Mesenchymal stem cell (in vitro differentiated cells and primary cell): Measurements from ENCODE around the gene CHPT1.

Source experiments
- DNase-seq: peaks from one replicate; pipeline ENCODE4 v3.0.0-alpha.2; 2013
- H2AFZ ChIP-seq: one replicate; pipeline ENCODE4 v1.6.1; 2013; ENCODE audit warnings: low read depth, mild to moderate bottlenecking, control low read depth, inconsistent platforms, low read length, moderate library complexity
- H2AK5ac ChIP-seq: 2 replicates; pipeline ENCODE4 v1.6.1; 2013; ENCODE audit warnings: low read length, moderate library complexity, mild to moderate bottlenecking, inconsistent platforms; ENCODE audit not compliant: severe bottlenecking
- H2BK120ac ChIP-seq: one replicate; pipeline ENCODE4 v1.6.1; 2013; ENCODE audit warnings: low read depth, mild to moderate bottlenecking, inconsistent platforms, low read length, moderate library complexity
- H2BK12ac ChIP-seq, 2 experiments: one replicate each; pipeline ENCODE4 v1.6.1; 2013; ENCODE audit warnings: inconsistent platforms in 2 of 2, low read length in 2 of 2, mild to moderate bottlenecking in 2 of 2, moderate library complexity in 2 of 2, control low read depth in 1 of 2
- H2BK15ac ChIP-seq: one replicate; pipeline ENCODE4 v1.6.1; 2013; ENCODE audit warnings: mild to moderate bottlenecking, low read depth, inconsistent platforms; ENCODE audit not compliant: poor library complexity, severe bottlenecking
- H2BK5ac ChIP-seq: 2 replicates; pipeline ENCODE4 v1.6.1; 2013; ENCODE audit warnings: low read depth, mild to moderate bottlenecking, low read length, control low read depth, inconsistent platforms; ENCODE audit not compliant: poor library complexity, severe bottlenecking
- H3K14ac ChIP-seq, 2 experiments: one replicate each; pipeline ENCODE4 v1.6.1; 2013; ENCODE audit warnings: inconsistent platforms in 2 of 2, low read length in 2 of 2, control low read depth in 1 of 2, mild to moderate bottlenecking in 1 of 2, moderate library complexity in 1 of 2
- H3K18ac ChIP-seq, 2 experiments: one replicate each; pipeline ENCODE4 v1.6.1; 2013; ENCODE audit warnings: inconsistent platforms in 2 of 2, low read length in 2 of 2, control low read depth in 1 of 2, low read depth in 1 of 2, mild to moderate bottlenecking in 1 of 2
- H3K23ac ChIP-seq, 2 experiments: one replicate each; pipeline ENCODE4 v1.6.1; 2013; ENCODE audit warnings: inconsistent platforms in 2 of 2, low read length in 2 of 2, mild to moderate bottlenecking in 2 of 2, moderate library complexity in 2 of 2, control low read depth in 1 of 2
- H3K27ac ChIP-seq: 2 replicates; pipeline ENCODE4 v1.5.1; 2013; ENCODE audit warnings: mild to moderate bottlenecking, moderate library complexity, low read length, control low read depth, inconsistent platforms; ENCODE audit not compliant: poor library complexity, severe bottlenecking
- H3K27me3 ChIP-seq, 2 experiments: 2 replicates each; pipeline versions ENCODE4 v1.6.1 to v1.7.0; 2013; ENCODE audit warnings: low read length in 2 of 2, mild to moderate bottlenecking in 2 of 2, moderate library complexity in 2 of 2, control low read depth in 1 of 2, inconsistent platforms in 1 of 2; ENCODE audit not compliant: control insufficient read depth in 1 of 2, insufficient read depth in 1 of 2
- H3K36me3 ChIP-seq, 2 experiments: 2 replicates each; pipeline versions ENCODE4 v1.6.1 to v1.7.0; 2013; ENCODE audit warnings: low read length in 2 of 2, control low read depth in 1 of 2, inconsistent platforms in 1 of 2, low read depth in 1 of 2, mild to moderate bottlenecking in 1 of 2; ENCODE audit not compliant: insufficient read depth in 2 of 2, control insufficient read depth in 1 of 2
- H3K4ac ChIP-seq, 2 experiments: one replicate each; pipeline ENCODE4 v1.6.1; 2013; ENCODE audit warnings: inconsistent platforms in 2 of 2, low read length in 2 of 2, mild to moderate bottlenecking in 2 of 2, moderate library complexity in 2 of 2, control low read depth in 1 of 2, low read depth in 1 of 2
- H3K4me1 ChIP-seq: 2 replicates; pipeline ENCODE4 v1.6.1; 2013; ENCODE audit warnings: low read depth, low read length, control low read depth; ENCODE audit not compliant: control insufficient read depth, insufficient read depth
- H3K4me2 ChIP-seq: 2 replicates; pipeline ENCODE4 v1.6.1; 2013; ENCODE audit warnings: low read length, mild to moderate bottlenecking, inconsistent platforms; ENCODE audit not compliant: poor library complexity, severe bottlenecking
- H3K4me3 ChIP-seq, 2 experiments: 2 replicates each; pipeline versions ENCODE4 v1.5.1 to v1.7.0; 2013; ENCODE audit warnings: low read length in 2 of 2, mild to moderate bottlenecking in 2 of 2, control low read depth in 1 of 2, low read depth in 1 of 2; ENCODE audit not compliant: insufficient read depth in 1 of 2
- H3K79me1 ChIP-seq: replicated peaks from 2 replicates; pipeline ENCODE4 v1.6.1; 2013; ENCODE audit warnings: mild to moderate bottlenecking, control low read depth, low read length, inconsistent platforms; ENCODE audit not compliant: poor library complexity, severe bottlenecking
- H3K9ac ChIP-seq: 2 replicates; pipeline ENCODE4 v1.7.0; 2013; ENCODE audit warnings: mild to moderate bottlenecking, low read length, moderate library complexity
- H3K9me3 ChIP-seq: 2 replicates; pipeline ENCODE4 v1.7.0; 2013; ENCODE audit warnings: mild to moderate bottlenecking, low read length; ENCODE audit not compliant: control insufficient read depth
- H4K8ac ChIP-seq: one replicate; pipeline ENCODE4 v1.6.1; 2013; ENCODE audit warnings: inconsistent platforms, mild to moderate bottlenecking, low read length, moderate library complexity
- H4K91ac ChIP-seq: one replicate; pipeline ENCODE4 v1.6.1; 2013; ENCODE audit warnings: mild to moderate bottlenecking, low read length, inconsistent platforms
- WGBS: methylation state at CpG from one replicate; pipeline ENCODE4 v1.1.7; 2013; ENCODE audit warnings: mixed read lengths; 5-methylcytosine and 5-hydroxymethylcytosine counted together

CHPT1 gene

DNA sequence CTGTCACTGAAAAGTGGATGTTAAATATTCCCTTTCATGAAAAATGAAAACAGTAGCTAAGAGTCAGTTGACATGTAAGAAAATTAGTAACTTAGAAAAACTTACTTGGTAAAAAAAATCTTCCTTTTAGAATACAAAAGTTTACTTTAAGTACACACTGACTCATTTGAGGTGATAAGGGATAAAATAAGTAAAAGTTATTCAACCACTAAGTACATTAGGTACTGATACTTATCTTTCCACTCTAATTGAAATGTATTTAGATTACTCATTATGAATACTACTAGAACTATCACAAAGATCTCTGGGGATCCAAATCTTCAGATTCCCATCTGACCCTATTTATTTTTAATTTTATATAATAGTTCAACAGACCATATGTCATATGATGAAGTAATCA lies 29.7 kb downstream of the CHPT1 start:
- H3K4me2 ChIP-seq, result no peak overlapping the region

DNA sequence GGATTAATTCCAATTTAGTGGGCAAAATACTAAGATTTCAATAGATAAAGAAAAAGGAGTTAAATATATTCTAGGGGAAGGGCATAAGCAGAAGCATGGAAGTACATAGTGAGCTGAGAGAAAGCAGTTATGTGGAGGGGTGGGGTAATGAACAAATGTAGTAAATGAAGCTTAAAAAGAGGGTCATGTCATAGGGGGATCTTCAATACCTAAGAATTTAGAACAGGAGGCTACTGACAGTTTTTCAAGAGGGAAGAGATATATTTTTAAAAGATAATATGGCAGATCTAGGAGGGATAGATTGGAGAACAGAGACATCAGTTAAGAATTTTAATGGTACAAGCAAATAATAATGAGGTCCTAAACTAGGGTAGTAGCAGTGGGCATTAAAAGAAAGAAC lies 32.4 kb downstream of the CHPT1 start:
- no peak overlapping the region for H3K27ac ChIP-seq
- H3K4me2 ChIP-seq, result no peak overlapping the region
- no peak overlapping the region for H3K4me3 ChIP-seq
- DNase-seq, result no peak
- H2BK15ac ChIP-seq, result no peak overlapping the region
- no peaks in the 10 kb centered on the region for H3K4me1 ChIP-seq
- no peak overlapping the region for H3K23ac ChIP-seq
- H3K4ac ChIP-seq, result no peak overlapping the region
- no peak overlapping the region for H3K18ac ChIP-seq
- H3K79me1 ChIP-seq, result no peaks in the 10 kb centered on the region
- no peak overlapping the region for H2BK12ac ChIP-seq
- no peak overlapping the region for H3K14ac ChIP-seq
- H3K9ac ChIP-seq, result no peak overlapping the region
- H2AK5ac ChIP-seq, result no peak overlapping the region
- no peak overlapping the region for H2BK120ac ChIP-seq
- H2AFZ ChIP-seq, result no peak overlapping the region
- H4K8ac ChIP-seq, result no peak overlapping the region
- H3K36me3 ChIP-seq, result peaks cover 0 to 64% of the 10 kb centered on the region in 2 experiments
- no peaks in the 10 kb centered on the region for H3K9me3 ChIP-seq
- no peaks in the 10 kb centered on the region for H3K27me3 ChIP-seq
- H4K91ac ChIP-seq, result no peak overlapping the region
- H2BK5ac ChIP-seq, result no peak overlapping the region

More for the DNA sequence above, 29.7 kb downstream of the CHPT1 start:
- H3K9ac ChIP-seq, result no peak overlapping the region
- H3K4me3 ChIP-seq, result no peak overlapping the region
- H3K18ac ChIP-seq, result no peak overlapping the region
- no peak overlapping the region for H3K27ac ChIP-seq
- H3K27me3 ChIP-seq, result no peaks in the 10 kb centered on the region
- no peaks in the 10 kb centered on the region for H3K4me1 ChIP-seq
- H3K23ac ChIP-seq, result no peak overlapping the region
- no peak overlapping the region for H3K14ac ChIP-seq
- no peak overlapping the region for H2BK15ac ChIP-seq
- no peak overlapping the region for H2BK12ac ChIP-seq
- H2AFZ ChIP-seq, result no peak overlapping the region
- no peak overlapping the region for H2BK5ac ChIP-seq
- no peak overlapping the region for H2AK5ac ChIP-seq
- H3K36me3 ChIP-seq, result peaks cover 0 to 65% of the 10 kb centered on the region in 2 experiments
- no peak for DNase-seq
- no peak overlapping the region for H2BK120ac ChIP-seq
- H3K9me3 ChIP-seq, result no peaks in the 10 kb centered on the region
- peaks cover 1% of the 10 kb centered on the region for H3K79me1 ChIP-seq
- no peak overlapping the region for H4K8ac ChIP-seq
- no peak overlapping the region for H3K4ac ChIP-seq
- no peak overlapping the region for H4K91ac ChIP-seq

DNA sequence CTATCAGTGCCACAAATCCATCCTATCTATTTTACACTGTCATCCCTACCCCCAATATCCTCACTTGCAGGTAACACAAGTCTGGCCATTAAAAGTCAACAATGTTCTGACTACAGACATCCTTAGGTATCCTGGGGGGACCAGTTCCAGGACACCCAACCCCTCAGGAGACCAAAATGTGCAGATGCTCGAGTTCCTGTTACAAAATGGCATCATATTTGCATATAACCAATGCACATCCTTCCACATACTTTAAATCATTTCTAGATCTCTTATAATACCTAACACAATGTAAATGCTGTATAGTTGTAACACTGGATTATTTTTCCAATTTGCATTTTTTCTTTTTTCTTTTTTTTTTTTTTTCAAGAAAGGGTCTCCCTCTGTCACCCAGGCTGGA lies 34.9 kb downstream of the CHPT1 start:
- DNase-seq, result no peak
- Histone ChIP-seq H3K27ac (no peak overlapping the region), H4K91ac (no peak overlapping the region), H4K8ac (no peak overlapping the region), H3K9ac (no peak overlapping the region), H3K23ac (no peak overlapping the region), H2BK12ac (no peak overlapping the region), H3K36me3 (peaks cover 0 to 47% of the 10 kb centered on the region in 2 experiments), H3K4me2 (no peak overlapping the region), H2BK15ac (no peak overlapping the region), H3K14ac (no peak overlapping the region), H3K18ac (no peak overlapping the region), H3K4me3 (no peak overlapping the region), H2AFZ (no peak overlapping the region), H2BK120ac (no peak overlapping the region), H3K79me1 (no peaks in the 10 kb centered on the region), H3K9me3 (no peaks in the 10 kb centered on the region), H2BK5ac (no peak overlapping the region), H3K4ac (no peak overlapping the region), H3K4me1 (no peaks in the 10 kb centered on the region), H3K27me3 (no peaks in the 10 kb centered on the region), H2AK5ac (no peak overlapping the region)
- WGBS, result 88% methylated on average over 1 of the region's 1 CpG

DNA sequence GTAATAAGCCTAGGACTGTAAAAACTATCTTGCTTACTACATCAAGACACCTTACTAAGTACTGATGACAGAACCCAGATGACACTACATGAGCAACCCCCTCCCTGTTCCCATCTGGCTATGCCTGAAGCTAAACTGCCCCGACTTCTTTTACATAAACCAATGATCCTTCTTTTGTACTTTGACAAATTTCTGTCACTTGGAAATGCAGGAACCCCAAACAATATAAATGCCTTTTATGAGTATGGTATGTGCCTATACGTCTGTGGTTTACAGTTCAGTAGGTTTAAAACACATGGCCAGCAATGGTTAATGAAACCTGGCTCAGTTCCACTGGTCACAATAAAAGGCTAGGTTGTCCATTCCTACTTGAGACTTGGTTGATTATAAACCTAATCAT lies 35.7 kb downstream of the CHPT1 start:
- no peak overlapping the region for H3K18ac ChIP-seq
- no peak overlapping the region for H3K23ac ChIP-seq
- H3K14ac ChIP-seq, result no peak overlapping the region
- H3K36me3 ChIP-seq, result peaks cover 0 to 52% of the 10 kb centered on the region in 2 experiments
- no peaks in the 10 kb centered on the region for H3K27me3 ChIP-seq
- H3K9ac ChIP-seq, result no peak overlapping the region
- no peak overlapping the region for H2BK12ac ChIP-seq
- WGBS, result 87% methylated on average over 2 of the region's 2 CpGs
- no peak overlapping the region for H3K4ac ChIP-seq
- no peak overlapping the region for H2BK15ac ChIP-seq
- H2AK5ac ChIP-seq, result no peak overlapping the region
- no peaks in the 10 kb centered on the region for H3K9me3 ChIP-seq
- no peak overlapping the region for H2BK5ac ChIP-seq
- DNase-seq, result no peak
- H3K4me1 ChIP-seq, result no peaks in the 10 kb centered on the region
- no peak overlapping the region for H4K8ac ChIP-seq
- no peak overlapping the region for H3K4me3 ChIP-seq
- no peak overlapping the region for H2BK120ac ChIP-seq
- H3K27ac ChIP-seq, result no peak overlapping the region
- H3K79me1 ChIP-seq, result no peaks in the 10 kb centered on the region
- no peak overlapping the region for H4K91ac ChIP-seq
- no peak overlapping the region for H3K4me2 ChIP-seq
- H2AFZ ChIP-seq, result no peak overlapping the region
